Parathyroid adenoma (tissue), 2 donors: ENCODE measurements around the gene CABLES1.

Experiments
- H2AFZ ChIP-seq: fragments of 300-600 bp; sonication (generic); one replicate; pipeline ENCODE4 v1.7.0; 2017; ENCODE audit warnings: antibody characterized with exemption, mild to moderate bottlenecking
- H3K27ac ChIP-seq: fragments of 300-600 bp; sonication (generic); one replicate; pipeline ENCODE4 v1.7.0; 2017
- H3K27me3 ChIP-seq: fragments of 300-600 bp; sonication (generic); one replicate; pipeline ENCODE4 v1.7.0; 2017; ENCODE audit warnings: low read length; ENCODE audit not compliant: control insufficient read depth, insufficient read depth
- H3K36me3 ChIP-seq: fragments of 300-600 bp; sonication (generic); one replicate; pipeline ENCODE4 v1.7.0; 2017; ENCODE audit warnings: low read length; ENCODE audit not compliant: control insufficient read depth, insufficient read depth
- H3K4me1 ChIP-seq: fragments of 300-600 bp; sonication (generic); one replicate; pipeline ENCODE4 v1.7.0; 2017; ENCODE audit warnings: control low read depth
- H3K4me2 ChIP-seq: fragments of 300-600 bp; sonication (generic); one replicate; pipeline ENCODE4 v1.7.0; 2017; ENCODE audit warnings: low read length
- H3K4me3 ChIP-seq: fragments of 300-600 bp; sonication (generic); one replicate; pipeline ENCODE4 v1.7.0; 2017; ENCODE audit warnings: low read depth, low read length
- H3K79me2 ChIP-seq: fragments of 300-600 bp; sonication (generic); one replicate; pipeline ENCODE4 v1.7.0; 2017; ENCODE audit warnings: control low read depth
- H3K9ac ChIP-seq: fragments of 300-600 bp; sonication (generic); one replicate; pipeline ENCODE4 v1.7.0; 2017; ENCODE audit warnings: mild to moderate bottlenecking
- H3K9me3 ChIP-seq: fragments of 300-600 bp; sonication (generic); one replicate; pipeline ENCODE4 v1.7.0; 2017; ENCODE audit warnings: low read length; ENCODE audit not compliant: control insufficient read depth
- CTCF ChIP-seq: fragments of 300-600 bp; sonication (generic); IDR thresholded peaks from one replicate; pipeline ENCODE4 v1.7.0; 2017; ENCODE audit warnings: antibody characterized with exemption, mild to moderate bottlenecking
- donor health status: primary hyperparathyroidism.

CABLES1 gene

GRCh38 chr18:23101861-23102432 lies 33.3 kb upstream of the CABLES1 start:
- Histone ChIP-seq H3K4me3 (no peak overlapping the region), H3K79me2 (no peaks in the 10 kb centered on the region), H3K9ac (no peak overlapping the region), H3K4me2 (no peak overlapping the region), H3K27ac (no peak overlapping the region), H2AFZ (no peak overlapping the region), H3K9me3 (no peaks in the 10 kb centered on the region), H3K36me3 (no peaks in the 10 kb centered on the region), H3K4me1 (no peaks in the 10 kb centered on the region), H3K27me3 (no peaks in the 10 kb centered on the region)
- TF ChIP-seq CTCF, result no peak

- H3K4me3 ChIP-seq, result no peak overlapping the region
- no peaks in the 10 kb centered on the region for H3K9me3 ChIP-seq
- no peak overlapping the region for H3K27ac ChIP-seq
- H3K27me3 ChIP-seq, result no peaks in the 10 kb centered on the region
- no peaks in the 10 kb centered on the region for H3K36me3 ChIP-seq
- no peak overlapping the region for H3K9ac ChIP-seq
- no peaks in the 10 kb centered on the region for H3K4me1 ChIP-seq
- H2AFZ ChIP-seq, result no peak overlapping the region
- H3K79me2 ChIP-seq, result no peaks in the 10 kb centered on the region
- TF ChIP-seq CTCF, result no peak
- H3K4me2 ChIP-seq, result no peak overlapping the region
Observed at GRCh38 chr18:23102493-23103261, 32.6 kb upstream of the CABLES1 start.

GRCh38 chr18:23103449-23103848 lies 31.8 kb upstream of the CABLES1 start:
- H3K9me3 ChIP-seq, result no peaks in the 10 kb centered on the region
- H3K27me3 ChIP-seq, result no peaks in the 10 kb centered on the region
- H2AFZ ChIP-seq, result no peak overlapping the region
- no peaks in the 10 kb centered on the region for H3K36me3 ChIP-seq
- no peak for TF ChIP-seq CTCF
- H3K4me3 ChIP-seq, result no peak overlapping the region
- H3K79me2 ChIP-seq, result no peaks in the 10 kb centered on the region
- H3K4me2 ChIP-seq, result no peak overlapping the region
- no peak overlapping the region for H3K27ac ChIP-seq
- no peaks in the 10 kb centered on the region for H3K4me1 ChIP-seq
- no peak overlapping the region for H3K9ac ChIP-seq

- no peaks in the 10 kb centered on the region for H3K79me2 ChIP-seq
- no peak for TF ChIP-seq CTCF
- H3K27me3 ChIP-seq, result no peaks in the 10 kb centered on the region
- H3K36me3 ChIP-seq, result no peaks in the 10 kb centered on the region
- H3K27ac ChIP-seq, result no peak overlapping the region
- no peak overlapping the region for H3K4me2 ChIP-seq
- no peak overlapping the region for H3K4me3 ChIP-seq
- no peaks in the 10 kb centered on the region for H3K4me1 ChIP-seq
- no peak overlapping the region for H2AFZ ChIP-seq
- no peak overlapping the region for H3K9ac ChIP-seq
- no peaks in the 10 kb centered on the region for H3K9me3 ChIP-seq
Observed at GRCh38 chr18:23105030-23105429, 30.3 kb upstream of the CABLES1 start.
